SK-N-SH treated with all-trans-retinoic acid at 6 μM for 48 hours (cell line): ENCODE results near the gene CDT1.

ENCODE experiments used
- ARNTL ChIP-seq: fragments of 450-650 bp; formaldehyde crosslinking; IDR thresholded peaks from 2 replicates; pipeline ENCODE4 v1.5.0; 2020; ENCODE audit warnings: low read depth, mild to moderate bottlenecking, moderate library complexity, borderline replicate concordance
- BACH2 ChIP-seq: fragments of 250-450 bp; sonication (Bioruptor Pico); IDR thresholded peaks from 2 replicates; pipeline ENCODE4 v1.9.0; 2021; ENCODE audit warnings: mild to moderate bottlenecking, borderline replicate concordance
- GLIS3 ChIP-seq: fragments of 250-450 bp; sonication (Bioruptor Pico); IDR thresholded peaks from 2 replicates; pipeline ENCODE4 v1.5.0; 2020; ENCODE audit warnings: mild to moderate bottlenecking, moderate library complexity
- RARB ChIP-seq: fragments of 250-450 bp; sonication (Bioruptor Pico); IDR thresholded peaks from 2 replicates; pipeline ENCODE4 v1.8.0; 2021; ENCODE audit warnings: mild to moderate bottlenecking, moderate library complexity
- SNAI2 ChIP-seq: fragments of 250-450 bp; sonication (Bioruptor Pico); IDR thresholded peaks from 2 replicates; pipeline ENCODE4 v1.5.0; 2020; ENCODE audit warnings: mild to moderate bottlenecking, moderate library complexity
- TCF4 ChIP-seq: fragments of 250-450 bp; sonication (Bioruptor Pico); IDR thresholded peaks from 2 replicates; pipeline ENCODE4 v1.8.0; 2021; ENCODE audit warnings: mild to moderate bottlenecking, moderate library complexity, borderline replicate concordance
- TOX ChIP-seq: fragments of 250-450 bp; sonication (Bioruptor Pico); IDR thresholded peaks from 2 replicates; pipeline ENCODE4 v1.8.0; 2021; ENCODE audit warnings: mild to moderate bottlenecking, moderate library complexity, borderline replicate concordance
- ZC3H10 ChIP-seq: fragments of 250-450 bp; sonication (Bioruptor Pico); IDR thresholded peaks from 2 replicates; pipeline ENCODE4 v1.5.1; 2021; ENCODE audit warnings: mild to moderate bottlenecking, moderate library complexity
- ZFP3 ChIP-seq: fragments of 250-450 bp; sonication (Bioruptor Pico); IDR thresholded peaks from 2 replicates; pipeline ENCODE4 v1.5.0; 2020; ENCODE audit warnings: mild to moderate bottlenecking, moderate library complexity
- ZNF70 ChIP-seq: fragments of 450-650 bp; formaldehyde crosslinking; IDR thresholded peaks from 2 replicates; pipeline ENCODE4 v1.5.0; 2020; ENCODE audit warnings: mild to moderate bottlenecking, moderate library complexity
- ZNF8 ChIP-seq: fragments of 450-650 bp; formaldehyde crosslinking; IDR thresholded peaks from 2 replicates; pipeline ENCODE4 v1.5.0; 2020; ENCODE audit warnings: mild to moderate bottlenecking, moderate library complexity
- TF ChIP-seq, protein P1 (sequence below): fragments of 250-450 bp; sonication (Bioruptor Pico); IDR thresholded peaks from 2 replicates; pipeline ENCODE4 v1.5.1; 2021; ENCODE audit warnings: mild to moderate bottlenecking, moderate library complexity
- TF ChIP-seq, protein P2 (sequence below): fragments of 250-450 bp; sonication (Bioruptor Pico); IDR thresholded peaks from 2 replicates; pipeline ENCODE4 v1.8.0; 2020; ENCODE audit warnings: mild to moderate bottlenecking, moderate library complexity, borderline replicate concordance
- TF ChIP-seq, protein P3 (sequence below): fragments of 250-450 bp; sonication (Bioruptor Pico); IDR thresholded peaks from 2 replicates; pipeline ENCODE4 v1.5.1; 2020; ENCODE audit warnings: low read depth, mild to moderate bottlenecking, moderate library complexity

DNA sequence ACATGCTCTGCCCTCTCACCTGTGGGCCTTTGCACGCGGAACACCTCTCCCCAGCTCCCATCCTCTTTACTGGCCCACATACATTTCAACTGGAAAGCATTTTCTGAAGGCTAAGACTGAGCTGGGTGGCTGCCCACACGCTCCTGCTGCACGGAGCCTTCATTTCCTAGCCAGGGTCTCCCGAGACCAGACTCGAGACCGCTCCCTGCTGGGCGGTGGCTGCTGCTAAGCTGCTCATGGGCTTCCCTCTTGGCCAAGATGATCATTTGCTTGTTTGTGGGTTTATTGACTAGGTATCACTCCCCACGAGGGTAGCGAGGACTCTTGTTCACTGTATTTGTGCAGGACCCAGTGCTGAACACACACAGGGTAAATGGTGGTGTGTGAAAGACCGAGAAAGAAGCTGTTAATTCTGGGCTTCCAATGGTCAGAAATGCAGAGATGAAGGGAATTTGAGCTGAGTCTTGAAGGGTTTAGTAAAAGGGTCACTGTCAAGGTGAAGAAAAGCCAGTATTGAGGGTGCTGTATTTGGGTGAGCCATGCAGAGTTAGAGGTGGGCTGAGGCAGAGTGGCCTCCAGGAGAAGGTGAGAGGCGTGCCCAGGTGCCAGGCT lies 54.2 kb downstream of the CDT1 start:
- no peak for TF ChIP-seq GLIS3 (CRISPR knock-in tag)
- no peak for TF ChIP-seq ZC3H10 (CRISPR knock-in tag)
- TF ChIP-seq ZNF70 (CRISPR knock-in tag): no peak
- TF ChIP-seq TOX (CRISPR knock-in tag): no peak
- no peak for TF ChIP-seq ZFP3 (CRISPR knock-in tag)
- TF ChIP-seq, protein P1, sequence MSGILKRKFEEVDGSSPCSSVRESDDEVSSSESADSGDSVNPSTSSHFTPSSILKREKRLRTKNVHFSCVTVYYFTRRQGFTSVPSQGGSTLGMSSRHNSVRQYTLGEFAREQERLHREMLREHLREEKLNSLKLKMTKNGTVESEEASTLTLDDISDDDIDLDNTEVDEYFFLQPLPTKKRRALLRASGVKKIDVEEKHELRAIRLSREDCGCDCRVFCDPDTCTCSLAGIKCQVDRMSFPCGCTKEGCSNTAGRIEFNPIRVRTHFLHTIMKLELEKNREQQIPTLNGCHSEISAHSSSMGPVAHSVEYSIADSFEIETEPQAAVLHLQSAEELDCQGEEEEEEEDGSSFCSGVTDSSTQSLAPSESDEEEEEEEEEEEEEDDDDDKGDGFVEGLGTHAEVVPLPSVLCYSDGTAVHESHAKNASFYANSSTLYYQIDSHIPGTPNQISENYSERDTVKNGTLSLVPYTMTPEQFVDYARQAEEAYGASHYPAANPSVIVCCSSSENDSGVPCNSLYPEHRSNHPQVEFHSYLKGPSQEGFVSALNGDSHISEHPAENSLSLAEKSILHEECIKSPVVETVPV (CRISPR knock-in tag): no peak
- TF ChIP-seq, protein P2, sequence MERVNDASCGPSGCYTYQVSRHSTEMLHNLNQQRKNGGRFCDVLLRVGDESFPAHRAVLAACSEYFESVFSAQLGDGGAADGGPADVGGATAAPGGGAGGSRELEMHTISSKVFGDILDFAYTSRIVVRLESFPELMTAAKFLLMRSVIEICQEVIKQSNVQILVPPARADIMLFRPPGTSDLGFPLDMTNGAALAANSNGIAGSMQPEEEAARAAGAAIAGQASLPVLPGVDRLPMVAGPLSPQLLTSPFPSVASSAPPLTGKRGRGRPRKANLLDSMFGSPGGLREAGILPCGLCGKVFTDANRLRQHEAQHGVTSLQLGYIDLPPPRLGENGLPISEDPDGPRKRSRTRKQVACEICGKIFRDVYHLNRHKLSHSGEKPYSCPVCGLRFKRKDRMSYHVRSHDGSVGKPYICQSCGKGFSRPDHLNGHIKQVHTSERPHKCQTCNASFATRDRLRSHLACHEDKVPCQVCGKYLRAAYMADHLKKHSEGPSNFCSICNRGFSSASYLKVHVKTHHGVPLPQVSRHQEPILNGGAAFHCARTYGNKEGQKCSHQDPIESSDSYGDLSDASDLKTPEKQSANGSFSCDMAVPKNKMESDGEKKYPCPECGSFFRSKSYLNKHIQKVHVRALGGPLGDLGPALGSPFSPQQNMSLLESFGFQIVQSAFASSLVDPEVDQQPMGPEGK (CRISPR knock-in tag): no peak
- no peak for TF ChIP-seq SNAI2
- TF ChIP-seq RARB (CRISPR knock-in tag): no peak
- no peak for TF ChIP-seq ARNTL (CRISPR knock-in tag)
- TF ChIP-seq TCF4: no peak
- TF ChIP-seq, protein P3, sequence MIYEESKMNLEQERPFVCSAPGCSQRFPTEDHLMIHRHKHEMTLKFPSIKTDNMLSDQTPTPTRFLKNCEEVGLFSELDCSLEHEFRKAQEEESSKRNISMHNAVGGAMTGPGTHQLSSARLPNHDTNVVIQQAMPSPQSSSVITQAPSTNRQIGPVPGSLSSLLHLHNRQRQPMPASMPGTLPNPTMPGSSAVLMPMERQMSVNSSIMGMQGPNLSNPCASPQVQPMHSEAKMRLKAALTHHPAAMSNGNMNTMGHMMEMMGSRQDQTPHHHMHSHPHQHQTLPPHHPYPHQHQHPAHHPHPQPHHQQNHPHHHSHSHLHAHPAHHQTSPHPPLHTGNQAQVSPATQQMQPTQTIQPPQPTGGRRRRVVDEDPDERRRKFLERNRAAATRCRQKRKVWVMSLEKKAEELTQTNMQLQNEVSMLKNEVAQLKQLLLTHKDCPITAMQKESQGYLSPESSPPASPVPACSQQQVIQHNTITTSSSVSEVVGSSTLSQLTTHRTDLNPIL: no peak
- TF ChIP-seq ZNF8 (CRISPR knock-in tag): no peak
- no peak for TF ChIP-seq BACH2 (CRISPR knock-in tag)
